ENCODE data around the gene HOXC12.

Gene HOXC12

GRCh38 chr12:53956914-53957536, 2.3 kb downstream of the HOXC12 start:
- no peak for DNase-seq (ENCODE audit: low spot score)

- no peak for DNase-seq (ENCODE audit: low spot score)
Observed at GRCh38 chr12:53958128-53958527, 3.4 kb downstream of the HOXC12 start.

DNA sequence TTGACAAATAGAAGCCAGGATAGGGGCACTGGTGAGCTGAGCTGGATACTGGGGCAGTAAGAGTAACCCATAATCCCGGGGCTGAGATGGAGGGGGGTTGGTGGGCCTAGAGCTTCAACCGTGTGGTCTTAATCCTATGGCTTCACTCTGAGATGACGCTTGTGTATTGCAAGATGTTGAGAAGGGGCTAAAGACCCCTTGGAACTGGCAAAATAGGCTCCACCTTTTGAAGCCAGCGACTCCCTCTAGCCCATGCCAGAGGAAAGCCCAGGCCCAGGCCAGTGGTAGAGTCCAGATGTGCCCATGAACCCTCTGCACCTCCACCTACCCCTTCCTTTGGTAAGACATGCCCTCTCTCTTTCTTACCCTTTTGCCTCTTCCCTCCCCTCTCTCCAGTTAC, 4.6 kb downstream of the HOXC12 start:
- no peak for DNase-seq (ENCODE audit: low spot score)

GRCh38 chr12:53960187-53961024, 5.7 kb downstream of the HOXC12 start:
- no peak for DNase-seq (ENCODE audit: low spot score)

- no peak for DNase-seq (ENCODE audit: low spot score)
Observed at GRCh38 chr12:53961025-53961761, 6.5 kb downstream of the HOXC12 start.

GRCh38 chr12:53963005-53963404, 8.3 kb downstream of the HOXC12 start:
- DNase-seq (ENCODE audit: low spot score) = no peak

GRCh38 chr12:53963434-53964314, 9.0 kb downstream of the HOXC12 start:
- DNase-seq (ENCODE audit: low spot score) = no peak

GRCh38 chr12:53964315-53964713, 9.6 kb downstream of the HOXC12 start:
- no peak for DNase-seq (ENCODE audit: low spot score)

- DNase-seq (ENCODE audit: low spot score) = no peak
Observed at GRCh38 chr12:53965281-53966084, 10.8 kb downstream of the HOXC12 start.

- DNase-seq (ENCODE audit: low spot score) = no peak
Observed at GRCh38 chr12:53966085-53966384, 11.3 kb downstream of the HOXC12 start.

DNA sequence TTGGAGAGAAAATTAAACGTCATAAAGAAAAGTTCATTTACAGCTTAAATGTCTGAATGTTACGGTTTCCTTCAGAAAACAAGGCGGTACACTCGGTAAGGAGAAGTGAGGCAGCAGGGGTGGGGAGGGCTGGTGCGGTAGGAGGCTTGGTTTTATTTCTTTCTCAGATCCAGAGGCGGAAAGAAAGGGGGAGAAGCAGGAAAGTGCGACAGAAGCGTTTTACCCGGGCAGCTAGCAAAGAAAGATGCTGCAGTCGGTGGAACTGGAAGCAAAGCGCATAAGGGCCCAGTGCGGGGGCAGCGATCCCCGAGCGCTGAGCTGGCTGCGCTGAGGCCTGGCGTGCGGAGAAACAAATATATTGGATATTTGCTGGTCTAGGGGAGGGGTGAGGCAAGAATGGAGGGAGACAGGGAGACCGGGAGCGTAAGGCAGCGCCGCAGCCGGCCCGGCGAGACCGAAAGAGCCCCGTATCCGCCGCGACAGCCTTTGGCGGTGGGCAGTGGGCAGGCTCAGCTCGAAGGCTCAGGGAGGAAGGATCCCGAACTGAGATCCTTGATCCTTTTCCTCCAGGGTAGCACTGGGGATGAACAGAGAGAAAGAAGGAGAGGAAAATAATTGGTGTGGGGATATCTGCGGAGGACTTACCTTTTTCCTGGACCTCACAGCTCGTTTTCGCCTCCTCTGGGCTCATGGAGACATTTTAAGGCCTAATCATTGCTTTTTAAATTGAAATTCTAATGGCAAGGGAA, 11.9 kb downstream of the HOXC12 start:
- DNase-seq (ENCODE audit: low spot score) = no peak

DNA sequence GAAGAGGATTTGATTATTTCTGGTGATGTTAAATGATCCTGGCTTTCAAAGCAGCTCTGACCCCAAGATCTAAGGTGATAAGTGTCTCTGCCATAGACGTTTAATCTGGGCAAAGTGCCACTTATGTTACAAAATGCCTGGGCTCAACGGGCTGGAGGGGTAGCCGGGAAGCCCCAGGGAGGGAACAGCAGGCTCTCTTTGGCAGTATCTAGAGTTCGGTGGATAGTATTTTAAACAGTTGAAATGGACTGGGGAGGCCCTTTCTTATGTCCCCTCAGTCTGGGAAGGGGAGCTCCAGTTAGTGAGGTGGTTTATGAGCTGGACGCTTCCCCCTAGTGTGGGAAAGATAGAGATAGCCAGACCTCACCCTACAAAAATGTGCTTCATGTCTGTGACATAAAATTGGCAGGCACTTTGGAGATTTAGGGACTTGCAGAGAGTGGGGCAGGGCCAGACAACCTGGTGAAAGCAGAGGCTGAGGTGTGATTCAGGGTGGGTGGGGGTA, 12.8 kb downstream of the HOXC12 start:
- no peak for DNase-seq (ENCODE audit: low spot score)

DNA sequence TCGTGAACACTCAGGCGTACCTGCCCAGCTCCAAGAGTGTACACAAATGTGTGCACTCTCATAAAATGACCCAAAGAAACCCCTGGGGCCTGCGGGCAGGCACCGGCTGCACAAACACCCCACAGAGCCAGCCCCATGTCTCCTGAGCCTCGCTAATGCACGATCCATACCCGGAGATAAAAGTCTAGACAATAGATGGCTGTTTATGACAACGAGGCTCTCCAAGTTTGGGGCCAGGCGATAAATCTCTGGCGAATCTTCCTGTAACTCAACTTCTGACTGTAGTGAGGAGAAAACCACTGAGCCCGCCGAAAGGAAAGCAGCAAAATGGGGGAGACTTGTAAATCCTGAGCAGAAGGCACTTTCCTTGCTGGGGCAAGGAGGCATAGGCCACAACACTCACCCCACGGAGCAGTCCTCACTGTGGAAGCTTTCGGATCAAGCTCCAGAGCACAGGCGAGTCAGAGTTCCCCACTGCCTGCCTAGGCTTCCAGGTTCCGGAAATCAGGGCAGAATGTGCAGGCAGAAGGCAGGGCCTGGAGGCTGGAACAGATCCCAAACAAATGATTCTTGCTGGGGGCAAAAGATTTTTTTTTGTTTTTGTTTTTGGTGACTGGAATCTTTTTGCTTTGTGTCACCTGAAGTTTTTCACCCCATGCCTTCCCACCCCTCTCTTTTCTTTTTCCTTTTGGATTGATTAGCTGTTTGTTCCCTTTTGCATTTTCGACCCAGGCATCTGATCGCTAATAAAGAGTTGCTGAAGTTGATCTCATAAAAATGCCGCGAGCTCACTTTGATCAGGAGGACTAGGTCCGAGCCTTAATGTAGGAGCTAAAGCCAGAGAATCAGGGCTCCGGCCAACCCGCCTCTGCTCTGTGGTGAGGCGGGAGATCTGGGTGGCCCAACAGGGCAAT, 13.8 kb downstream of the HOXC12 start:
- no peak for DNase-seq (ENCODE audit: low spot score)

DNA sequence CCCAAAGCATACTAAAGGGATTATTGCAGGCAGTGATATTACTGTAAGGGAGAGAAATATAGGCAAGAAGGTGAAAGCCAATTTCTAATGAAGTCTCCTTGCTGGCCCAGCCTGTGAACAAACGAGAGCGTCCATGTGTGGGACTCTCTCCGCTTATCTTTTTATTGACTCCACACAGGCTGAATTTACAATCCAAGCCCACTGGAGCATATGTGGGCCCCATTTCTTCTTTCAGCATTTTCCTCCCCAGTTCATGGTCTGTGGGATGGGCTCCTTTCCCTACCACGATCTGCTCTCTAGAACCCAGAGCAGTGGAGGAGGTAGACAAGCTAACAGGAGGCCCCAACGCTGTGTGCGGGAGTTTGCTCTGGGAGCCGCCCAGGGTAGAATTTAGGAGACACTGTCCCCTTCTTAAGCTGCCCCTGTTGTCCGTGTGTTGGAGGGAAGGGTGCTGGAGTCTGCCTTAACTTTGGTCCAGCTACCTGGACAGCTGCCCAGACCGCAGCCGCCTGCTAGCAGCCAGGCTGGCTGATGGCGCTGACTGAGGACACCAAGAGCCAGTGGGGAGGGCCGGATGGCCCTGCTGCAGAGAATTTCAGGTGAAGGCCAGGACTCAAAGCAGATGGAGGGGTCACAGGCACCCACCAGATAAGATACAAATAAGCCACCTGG, 15.0 kb downstream of the HOXC12 start:
- DNase-seq (ENCODE audit: low spot score) = no peak

- DNase-seq (ENCODE audit: low spot score) = no peak
Observed at GRCh38 chr12:53970451-53970850, 15.7 kb downstream of the HOXC12 start.

- DNase-seq (ENCODE audit: low spot score) = no peak
Observed at GRCh38 chr12:53971129-53971528, 16.4 kb downstream of the HOXC12 start.

DNA sequence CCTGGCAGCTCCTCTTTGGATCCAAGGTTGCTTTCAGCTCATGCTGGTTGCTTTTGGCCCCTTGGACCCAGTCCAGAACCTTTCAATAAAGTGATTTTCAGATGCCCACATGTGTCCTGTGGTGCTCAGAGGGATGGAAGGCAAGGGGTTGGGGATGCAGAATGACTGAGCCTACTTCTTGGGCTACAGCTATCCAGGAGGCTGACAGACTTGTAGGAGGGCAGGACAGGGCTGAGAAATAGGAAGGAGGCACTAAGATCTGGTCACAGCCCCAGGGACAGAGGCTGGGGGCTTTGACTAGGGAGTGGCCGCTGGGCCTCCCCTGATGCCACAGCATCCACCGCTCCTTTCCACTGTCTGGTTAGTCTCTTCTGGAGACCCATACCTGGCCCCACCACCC, 17.0 kb downstream of the HOXC12 start:
- DNase-seq (ENCODE audit: low spot score) = no peak

GRCh38 chr12:53972152-53972702, 17.5 kb downstream of the HOXC12 start:
- no peak for DNase-seq (ENCODE audit: low spot score)
